GM20000 (cell line): Measurements from ENCODE around the gene BCL2L12.

Experiments used
- DNase-seq: peaks from one replicate; pipeline ENCODE4 v3.0.0; 2012; ENCODE audit warnings: low spot score
- TF ChIP-seq, protein P1 (sequence below): IDR thresholded peaks from 2 replicates; pipeline ENCODE4 v1.5.1; 2012; ENCODE audit warnings: mild to moderate bottlenecking, control low read depth; ENCODE audit errors: extremely low read depth, missing control alignments

The BCL2L12 gene

GRCh38 chr19:49689133-49690078 is 23.7 kb downstream of the BCL2L12 start, which contains the start of gene ADM5:
Gene ADM5 (plus strand): TSS chr19:49689594. CDS start chr19:49689838, 244 bp downstream.
- no peak for DNase-seq
- TF ChIP-seq, protein P1, sequence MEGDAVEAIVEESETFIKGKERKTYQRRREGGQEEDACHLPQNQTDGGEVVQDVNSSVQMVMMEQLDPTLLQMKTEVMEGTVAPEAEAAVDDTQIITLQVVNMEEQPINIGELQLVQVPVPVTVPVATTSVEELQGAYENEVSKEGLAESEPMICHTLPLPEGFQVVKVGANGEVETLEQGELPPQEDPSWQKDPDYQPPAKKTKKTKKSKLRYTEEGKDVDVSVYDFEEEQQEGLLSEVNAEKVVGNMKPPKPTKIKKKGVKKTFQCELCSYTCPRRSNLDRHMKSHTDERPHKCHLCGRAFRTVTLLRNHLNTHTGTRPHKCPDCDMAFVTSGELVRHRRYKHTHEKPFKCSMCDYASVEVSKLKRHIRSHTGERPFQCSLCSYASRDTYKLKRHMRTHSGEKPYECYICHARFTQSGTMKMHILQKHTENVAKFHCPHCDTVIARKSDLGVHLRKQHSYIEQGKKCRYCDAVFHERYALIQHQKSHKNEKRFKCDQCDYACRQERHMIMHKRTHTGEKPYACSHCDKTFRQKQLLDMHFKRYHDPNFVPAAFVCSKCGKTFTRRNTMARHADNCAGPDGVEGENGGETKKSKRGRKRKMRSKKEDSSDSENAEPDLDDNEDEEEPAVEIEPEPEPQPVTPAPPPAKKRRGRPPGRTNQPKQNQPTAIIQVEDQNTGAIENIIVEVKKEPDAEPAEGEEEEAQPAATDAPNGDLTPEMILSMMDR: peak; percentile 25

DNA sequence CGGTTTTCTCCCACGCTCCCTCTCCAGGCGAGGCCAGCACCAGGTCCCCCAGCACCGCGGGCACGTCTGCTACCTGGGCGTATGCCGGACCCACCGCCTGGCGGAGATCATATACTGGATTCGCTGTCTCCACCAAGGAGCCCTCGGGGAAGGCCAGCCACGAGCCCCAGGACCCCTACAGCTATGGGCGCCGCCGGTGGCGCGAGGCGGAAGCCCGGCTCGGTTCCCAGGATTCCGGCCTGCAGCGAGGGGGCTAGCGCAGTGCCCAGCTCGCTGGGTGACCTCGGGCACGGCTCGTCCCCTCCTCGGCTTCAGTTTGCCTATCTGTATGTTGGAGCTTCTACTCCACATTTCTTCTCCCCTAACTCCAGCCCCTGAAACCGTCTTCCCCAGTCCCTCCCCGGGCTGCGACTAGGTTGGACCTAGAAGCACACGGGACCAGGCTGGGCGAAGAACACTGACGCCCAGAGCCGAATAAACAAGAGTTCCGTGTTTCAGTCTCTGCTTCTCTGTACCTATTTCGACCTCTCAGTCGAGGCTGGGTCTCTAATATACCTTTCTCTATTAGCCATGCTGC is 24.4 kb downstream of the BCL2L12 start:
- DNase-seq: no peak
- TF ChIP-seq, protein P1: no peak

DNA sequence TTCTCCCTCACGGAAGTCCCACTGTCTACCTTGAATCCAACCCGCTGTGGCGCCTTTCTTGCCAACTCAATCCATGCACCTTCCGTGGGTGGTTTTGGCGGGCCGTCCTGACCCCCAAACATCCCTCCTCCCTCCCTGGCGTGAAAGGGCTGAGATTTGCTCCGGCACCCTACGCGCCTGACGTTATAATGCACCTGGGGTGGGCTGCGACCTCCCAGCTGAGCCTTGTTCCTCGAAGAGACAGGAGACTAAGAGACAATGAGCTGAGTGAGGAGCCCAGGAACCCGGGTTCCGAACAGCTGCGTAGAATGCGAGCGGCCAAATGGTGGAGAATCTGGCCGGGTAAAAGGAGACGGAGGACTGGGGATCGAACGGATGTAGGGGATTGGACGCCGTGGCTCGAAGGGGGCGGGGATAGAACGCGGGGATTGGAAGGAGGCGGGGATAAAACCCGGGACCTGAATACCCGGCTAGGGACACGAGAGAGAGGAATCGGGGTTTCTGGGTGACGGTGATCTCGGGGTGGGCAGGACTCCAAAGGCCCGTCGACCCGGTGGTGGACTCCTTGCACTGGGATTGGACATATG is 25.0 kb downstream of the BCL2L12 start, which contains the start of gene CPT1C:
Gene CPT1C (plus strand): TSS at position 461 of the 587 bp plus-strand sequence. CDS start 1,137 bp downstream, outside the sequence.
- TF ChIP-seq, protein P1: no peak
- DNase-seq: no peak

GRCh38 chr19:49691243-49692146 is 25.8 kb downstream of the BCL2L12 start:
- no peak for DNase-seq
- TF ChIP-seq, protein P1: no peak

DNA sequence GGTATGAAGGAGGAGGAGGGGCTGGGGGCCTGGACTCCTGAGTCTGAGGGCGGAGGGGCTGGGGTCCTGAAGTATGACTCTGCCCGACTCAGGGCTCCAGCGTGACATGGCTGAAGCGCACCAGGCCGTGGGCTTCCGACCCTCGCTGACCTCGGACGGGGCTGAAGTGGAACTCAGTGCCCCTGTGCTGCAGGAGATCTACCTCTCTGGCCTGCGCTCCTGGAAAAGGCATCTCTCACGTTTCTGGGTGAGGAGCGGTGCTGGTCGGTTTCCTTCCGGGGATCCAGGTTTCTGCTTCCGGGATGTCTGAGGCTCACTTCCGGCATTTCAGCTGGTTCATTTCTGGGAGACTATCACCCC is 26.4 kb downstream of the BCL2L12 start:
- DNase-seq: no peak
- TF ChIP-seq, protein P1: no peak

GRCh38 chr19:49696115-49696514 is 30.4 kb downstream of the BCL2L12 start:
- DNase-seq: no peak
- TF ChIP-seq, protein P1: no peak
